ENCODE measurements around the gene NEUROG2. TPM values are rescaled to one million over a fixed set of nuclear protein-coding genes. Genes with fewer than 3 reads are reported as not detected.
"Not testable (repeated sequence)": the region's sequence is repeated elsewhere in the genome, so short reads cannot be mapped to it uniquely, and the experiment has no call there.

NEUROG2 gene
- total RNA-seq, 1 experiment from 2014 or later = not detected

DNA sequence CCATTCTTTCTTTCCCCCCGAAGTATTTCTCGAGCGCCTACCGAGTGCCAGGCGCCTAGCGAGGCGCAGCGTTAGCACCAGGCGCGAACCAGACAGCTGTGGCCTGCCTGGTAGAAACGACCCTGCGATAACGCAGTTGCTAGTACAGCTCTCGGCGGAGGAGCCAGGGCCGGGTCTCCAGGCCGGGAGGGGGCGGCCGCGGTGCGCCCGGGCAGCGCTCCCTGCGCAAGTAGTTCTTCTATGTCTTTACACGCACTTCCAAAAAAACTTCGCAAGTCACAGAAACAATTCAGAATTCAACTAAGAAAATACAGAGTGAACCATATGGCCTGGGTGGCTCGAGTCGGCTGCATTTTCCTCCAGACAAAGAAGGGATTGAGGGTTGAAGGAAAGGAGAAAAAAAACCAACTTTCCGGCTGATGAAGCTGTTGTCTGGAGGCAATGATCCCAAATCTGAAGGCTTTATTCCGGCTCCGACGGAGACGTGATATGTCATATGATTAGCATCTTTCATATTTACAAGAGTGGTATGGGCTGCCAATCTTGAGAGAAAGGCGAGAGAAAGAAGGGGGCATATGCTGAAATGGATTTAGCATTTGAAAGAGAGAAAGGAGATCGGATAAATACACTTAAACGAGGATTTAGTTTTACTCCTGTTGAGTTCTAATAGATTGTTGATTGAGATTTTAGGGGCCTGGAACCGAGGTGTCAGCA lies 7.2 kb upstream of the NEUROG2 start:
- Mint-ChIP-seq H3K9me3 (peaks cover 0 to 5% of the 10 kb centered on the region in 2 experiments; a peak in 2 of 5 replicates), H3K27ac (no peak overlapping the region), H3K4me3 (peak overlapping the region; percentile 58 to 83), H3K27me3 (ENCODE audit: low read depth) (peaks cover 98% of the 10 kb centered on the region), H3K36me3 (ENCODE audit: insufficient read depth in 1 of 3, low read depth in 3 of 3) (no peaks in the 10 kb centered on the region), H3K4me1 (peaks cover 43 to 54% of the 10 kb centered on the region in 2 experiments)
- no peak overlapping the region for H4K8ac ChIP-seq (replicated peaks; ENCODE audit: insufficient read length, low read depth, low read length)
- no peak overlapping the region for H4K91ac ChIP-seq (ENCODE audit: insufficient read length, low read depth, low read length)
- no peaks in the 10 kb centered on the region; the same call in 1 of the 2 replicates for H3K4me1 ChIP-seq (ENCODE audit: insufficient read depth, low read length)
- no peak overlapping the region for H3K9ac ChIP-seq (ENCODE audit: extremely low read depth, insufficient read length, low read length)
- TF ChIP-seq, protein P1, sequence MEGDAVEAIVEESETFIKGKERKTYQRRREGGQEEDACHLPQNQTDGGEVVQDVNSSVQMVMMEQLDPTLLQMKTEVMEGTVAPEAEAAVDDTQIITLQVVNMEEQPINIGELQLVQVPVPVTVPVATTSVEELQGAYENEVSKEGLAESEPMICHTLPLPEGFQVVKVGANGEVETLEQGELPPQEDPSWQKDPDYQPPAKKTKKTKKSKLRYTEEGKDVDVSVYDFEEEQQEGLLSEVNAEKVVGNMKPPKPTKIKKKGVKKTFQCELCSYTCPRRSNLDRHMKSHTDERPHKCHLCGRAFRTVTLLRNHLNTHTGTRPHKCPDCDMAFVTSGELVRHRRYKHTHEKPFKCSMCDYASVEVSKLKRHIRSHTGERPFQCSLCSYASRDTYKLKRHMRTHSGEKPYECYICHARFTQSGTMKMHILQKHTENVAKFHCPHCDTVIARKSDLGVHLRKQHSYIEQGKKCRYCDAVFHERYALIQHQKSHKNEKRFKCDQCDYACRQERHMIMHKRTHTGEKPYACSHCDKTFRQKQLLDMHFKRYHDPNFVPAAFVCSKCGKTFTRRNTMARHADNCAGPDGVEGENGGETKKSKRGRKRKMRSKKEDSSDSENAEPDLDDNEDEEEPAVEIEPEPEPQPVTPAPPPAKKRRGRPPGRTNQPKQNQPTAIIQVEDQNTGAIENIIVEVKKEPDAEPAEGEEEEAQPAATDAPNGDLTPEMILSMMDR (conservative IDR thresholded peaks at IDR 0.05) = peak; percentile 44; the same call in 2 of the 3 replicates
- H3T11ph ChIP-seq (ENCODE audit: low read length) = no peak overlapping the region
- H3K4ac ChIP-seq (ENCODE audit: low read depth, low read length) = no peak overlapping the region
- H3K23ac ChIP-seq (ENCODE audit: insufficient read length, low read depth, low read length) = no peak overlapping the region
- H4K20me1 ChIP-seq (ENCODE audit: control insufficient read depth, insufficient read depth, insufficient read length) = no peaks in the 10 kb centered on the region
- WGBS (ENCODE audit: extremely low coverage, insufficient read length, low lambda C conversion rate) = no CpG with 5 or more reads among the region's 37 CpGs
- peaks cover 49% of the 10 kb centered on the region for H3K27me3 ChIP-seq (ENCODE audit: insufficient read depth, low read length)
- H3K9me3 ChIP-seq (ENCODE audit: control insufficient read depth, low read depth, low read length) = no peaks in the 10 kb centered on the region
- no peaks in the 10 kb centered on the region for H3K79me2 ChIP-seq (ENCODE audit: insufficient read depth, low read length)
- H2BK12ac ChIP-seq (ENCODE audit: insufficient read length, low read depth, low read length) = no peak overlapping the region
- H3K56ac ChIP-seq (ENCODE audit: insufficient read length, low read depth, low read length) = no peak overlapping the region
- no peaks in the 10 kb centered on the region for H3K79me1 ChIP-seq (ENCODE audit: insufficient read depth, low read depth, low read length, poor library complexity, severe bottlenecking)
- H3K14ac ChIP-seq (ENCODE audit: insufficient read depth, low read length) = no peak overlapping the region
- H2BK120ac ChIP-seq (ENCODE audit: low read depth, low read length, poor library complexity, severe bottlenecking) = no peak overlapping the region
- no peak overlapping the region for H2BK20ac ChIP-seq (ENCODE audit: low read depth, low read length, poor library complexity, severe bottlenecking)
- H2AFZ ChIP-seq (ENCODE audit: low read length) = no peak overlapping the region
- H2BK5ac ChIP-seq (ENCODE audit: insufficient read length, low read length) = no peak overlapping the region
- no peak overlapping the region for H2BK15ac ChIP-seq (ENCODE audit: low read depth, low read length)
- H3K23me2 ChIP-seq (ENCODE audit: insufficient read length, low read depth, low read length, poor library complexity, severe bottlenecking) = peaks cover 17% of the 10 kb centered on the region
- H4K5ac ChIP-seq (ENCODE audit: insufficient read length, low read depth, low read length) = no peak overlapping the region
- peak; percentile 85 for DNase-seq
- no peak overlapping the region for H2AK5ac ChIP-seq (ENCODE audit: insufficient read length, low read length)
- no peak overlapping the region for H3K18ac ChIP-seq (ENCODE audit: insufficient read length, low read depth, low read length)
- peak overlapping the region; percentile 64 for H3K4me2 ChIP-seq (ENCODE audit: insufficient read depth, insufficient read length, low read length)
- H3K27ac ChIP-seq (ENCODE audit: insufficient read length, low read depth, low read length) = no peak overlapping the region

DNA sequence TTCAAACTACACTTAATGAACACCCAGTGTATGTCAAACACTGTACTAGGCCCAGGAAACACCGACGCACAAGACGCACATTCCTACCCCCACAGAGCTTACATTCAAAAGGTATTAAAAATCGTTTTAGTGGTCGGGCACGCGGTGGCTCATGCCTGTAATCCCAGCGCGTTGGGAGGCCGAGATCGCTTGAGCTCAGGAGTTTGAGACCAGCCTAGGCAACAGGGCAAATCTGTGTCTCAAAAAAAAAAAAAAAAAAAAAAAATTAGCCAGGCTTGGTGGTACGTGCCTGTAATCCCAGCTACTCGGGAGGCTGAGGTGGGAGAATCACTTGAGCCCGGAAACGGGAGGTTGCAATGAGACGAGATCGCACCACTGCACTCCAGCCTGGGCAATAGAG lies 6.5 kb upstream of the NEUROG2 start:
- H3K4me2 ChIP-seq (ENCODE audit: insufficient read depth, insufficient read length, low read length); H4K8ac ChIP-seq (replicated peaks; ENCODE audit: insufficient read length, low read depth, low read length); H4K5ac ChIP-seq (ENCODE audit: insufficient read length, low read depth, low read length); H3K56ac ChIP-seq (ENCODE audit: insufficient read length, low read depth, low read length); H3K14ac ChIP-seq (ENCODE audit: insufficient read depth, low read length); H3K9me3 ChIP-seq (ENCODE audit: control insufficient read depth, low read depth, low read length); H3T11ph ChIP-seq (ENCODE audit: low read length); H3K79me2 ChIP-seq (ENCODE audit: insufficient read depth, low read length); H3K9ac ChIP-seq (ENCODE audit: extremely low read depth, insufficient read length, low read length); H2AK5ac ChIP-seq (ENCODE audit: insufficient read length, low read length); DNase-seq; H4K91ac ChIP-seq (ENCODE audit: insufficient read length, low read depth, low read length); H3K79me1 ChIP-seq (ENCODE audit: insufficient read depth, low read depth, low read length, poor library complexity, severe bottlenecking); H3K27ac Mint-ChIP-seq; H3K4ac ChIP-seq (ENCODE audit: low read depth, low read length); H3K23ac ChIP-seq (ENCODE audit: insufficient read length, low read depth, low read length); H3K4me1 ChIP-seq (ENCODE audit: insufficient read depth, low read length); H2BK5ac ChIP-seq (ENCODE audit: insufficient read length, low read length); H3K18ac ChIP-seq (ENCODE audit: insufficient read length, low read depth, low read length); H2BK120ac ChIP-seq (ENCODE audit: low read depth, low read length, poor library complexity, severe bottlenecking); H2BK15ac ChIP-seq (ENCODE audit: low read depth, low read length); H2BK20ac ChIP-seq (ENCODE audit: low read depth, low read length, poor library complexity, severe bottlenecking); H2BK12ac ChIP-seq (ENCODE audit: insufficient read length, low read depth, low read length); H3K27ac ChIP-seq (ENCODE audit: insufficient read length, low read depth, low read length); H2AFZ ChIP-seq (ENCODE audit: low read length); H3K36me3 Mint-ChIP-seq (ENCODE audit: insufficient read depth in 1 of 3, low read depth in 3 of 3); H4K20me1 ChIP-seq (ENCODE audit: control insufficient read depth, insufficient read depth, insufficient read length); H3K9me3 Mint-ChIP-seq: not testable (repeated sequence)
- Histone ChIP-seq H3K27me3 (ENCODE audit: insufficient read depth, low read length) (peaks cover 56% of the 10 kb centered on the region), H3K23me2 (ENCODE audit: insufficient read length, low read depth, low read length, poor library complexity, severe bottlenecking) (peaks cover 17% of the 10 kb centered on the region)
- Mint-ChIP-seq H3K4me3 (peak overlapping the region in 1 of 2 experiments; percentile 83; a peak in 3 of 5 replicates), H3K27me3 (ENCODE audit: low read depth) (peaks cover 98% of the 10 kb centered on the region), H3K4me1 (peaks cover 46 to 61% of the 10 kb centered on the region in 2 experiments)
- no CpG with 5 or more reads among the region's 17 CpGs for WGBS (ENCODE audit: extremely low coverage, insufficient read length, low lambda C conversion rate)
